Measurements from ENCODE around the gene EFHD2. TPM values are rescaled to one million over a fixed set of nuclear protein-coding genes. Genes with fewer than 3 reads are reported as not detected.

Gene EFHD2
- polyA plus RNA-seq, 3 donors = 9.6 to 19.8 (median 14.5) TPM

- no peak for DNase-seq (ENCODE audit: extremely low read depth in 1 of 11, low read depth in 9 of 11, low spot score in 4 of 11)
Observed at GRCh38 chr1:15440357-15440756, 30.7 kb downstream of the EFHD2 start.

DNA sequence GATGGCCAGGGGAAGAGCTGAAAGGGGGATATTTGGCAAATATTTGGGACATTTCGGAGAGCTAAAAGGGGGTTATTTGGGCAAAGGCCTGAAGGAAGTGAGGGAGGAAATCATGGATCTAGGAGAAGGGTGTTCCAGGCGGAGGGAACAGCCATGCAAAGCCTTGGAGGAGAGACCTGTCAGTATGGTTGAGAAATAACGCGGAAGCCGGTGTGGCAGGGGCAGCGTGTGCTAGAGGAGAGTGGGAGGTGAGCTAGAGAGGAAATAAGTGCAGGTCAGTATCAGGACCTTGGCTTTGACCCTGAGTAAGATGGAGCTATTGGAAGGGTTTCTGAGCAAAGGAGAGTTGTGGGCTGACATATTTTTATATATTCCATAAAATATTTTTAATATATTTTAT, 31.6 kb downstream of the EFHD2 start:
- DNase-seq (ENCODE audit: extremely low read depth in 1 of 11, low read depth in 9 of 11, low spot score in 4 of 11) = no peak

DNA sequence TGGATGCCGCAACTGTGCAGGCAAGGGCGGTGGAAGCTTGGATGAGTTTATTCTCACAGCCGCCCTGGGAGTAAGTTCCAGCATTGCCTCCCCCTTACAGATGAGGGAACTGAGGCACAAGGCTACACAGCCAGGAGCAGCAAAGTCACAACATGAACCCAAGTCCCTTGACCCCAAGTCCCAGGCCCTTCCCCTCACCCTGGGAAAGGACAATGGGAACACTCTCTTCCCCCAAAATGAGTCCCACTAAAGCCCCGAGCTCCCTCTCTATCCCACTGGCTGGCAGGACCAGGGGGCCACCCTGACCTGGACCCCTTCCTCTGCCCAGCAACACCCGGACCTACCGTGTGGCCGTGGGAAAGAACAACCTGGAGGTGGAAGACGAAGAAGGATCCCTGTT, 32.4 kb downstream of the EFHD2 start:
- no peak for DNase-seq (ENCODE audit: extremely low read depth in 1 of 11, low read depth in 9 of 11, low spot score in 4 of 11)

DNA sequence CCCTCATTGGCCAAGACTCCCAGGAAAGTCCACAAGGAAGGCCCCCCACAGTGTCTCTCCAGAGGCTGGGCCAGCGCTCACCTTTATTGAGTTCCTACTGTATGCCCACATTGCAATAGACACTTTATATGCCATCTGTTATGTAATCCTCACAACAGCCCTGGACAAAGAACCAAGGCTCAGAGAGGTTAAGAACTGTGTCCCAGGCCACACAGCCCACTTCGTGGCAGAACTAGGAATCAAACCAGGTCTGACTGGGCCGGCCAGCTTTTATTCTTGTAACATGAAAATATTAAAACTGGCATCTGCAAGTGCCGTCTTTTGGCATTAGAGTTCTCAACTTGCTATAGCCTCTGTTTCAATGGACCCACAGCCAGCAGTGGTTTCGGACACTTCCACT, 33.1 kb downstream of the EFHD2 start:
- DNase-seq (ENCODE audit: extremely low read depth in 1 of 11, low read depth in 9 of 11, low spot score in 4 of 11) = no peak

GRCh38 chr1:15443281-15443680, 33.6 kb downstream of the EFHD2 start:
- DNase-seq (ENCODE audit: extremely low read depth in 1 of 11, low read depth in 9 of 11, low spot score in 4 of 11) = no peak

DNA sequence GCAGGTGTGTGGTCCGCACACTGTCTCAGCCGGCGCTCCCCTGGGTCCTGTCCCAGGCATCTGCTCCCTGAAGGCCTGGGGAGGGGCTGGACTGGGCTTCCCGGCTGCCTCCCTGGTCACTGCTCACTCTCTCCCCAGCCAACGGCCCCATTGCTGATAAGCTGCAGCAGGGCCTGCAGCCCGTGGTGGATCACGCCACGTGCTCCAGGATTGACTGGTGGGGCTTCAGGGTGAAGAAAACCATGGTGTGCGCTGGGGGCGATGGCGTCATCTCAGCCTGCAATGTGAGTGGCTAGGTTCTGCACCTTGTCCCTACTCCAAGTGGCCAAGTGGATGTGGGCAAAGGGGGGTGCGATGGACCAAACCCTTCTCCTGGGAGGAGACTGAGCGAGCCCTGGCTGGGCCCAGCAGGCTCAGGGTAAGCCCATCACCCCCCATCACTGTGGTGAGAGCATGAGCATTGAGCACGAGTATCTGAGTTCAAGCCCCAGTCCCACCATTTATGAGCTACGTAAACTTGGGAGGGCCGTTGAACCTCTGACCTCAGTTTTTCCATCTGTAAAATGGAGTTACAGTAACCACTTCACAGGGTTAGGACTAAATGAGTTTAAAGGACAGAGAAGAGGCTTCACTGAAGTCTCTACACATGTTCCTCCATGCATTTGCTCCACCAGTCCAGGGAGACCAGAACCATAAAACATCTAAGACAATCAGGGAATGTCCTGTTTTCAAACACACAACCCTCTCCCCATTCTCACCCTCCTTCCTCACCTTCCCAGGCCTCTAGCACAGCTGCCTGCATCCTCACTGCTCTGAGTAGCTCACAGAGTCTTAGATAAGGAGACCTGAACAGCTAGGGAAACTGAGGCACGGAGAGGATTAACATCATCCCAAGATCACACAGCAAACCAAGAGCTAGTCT, 35.0 kb downstream of the EFHD2 start:
- DNase-seq (ENCODE audit: extremely low read depth in 1 of 11, low read depth in 9 of 11, low spot score in 4 of 11) = no peak

DNA sequence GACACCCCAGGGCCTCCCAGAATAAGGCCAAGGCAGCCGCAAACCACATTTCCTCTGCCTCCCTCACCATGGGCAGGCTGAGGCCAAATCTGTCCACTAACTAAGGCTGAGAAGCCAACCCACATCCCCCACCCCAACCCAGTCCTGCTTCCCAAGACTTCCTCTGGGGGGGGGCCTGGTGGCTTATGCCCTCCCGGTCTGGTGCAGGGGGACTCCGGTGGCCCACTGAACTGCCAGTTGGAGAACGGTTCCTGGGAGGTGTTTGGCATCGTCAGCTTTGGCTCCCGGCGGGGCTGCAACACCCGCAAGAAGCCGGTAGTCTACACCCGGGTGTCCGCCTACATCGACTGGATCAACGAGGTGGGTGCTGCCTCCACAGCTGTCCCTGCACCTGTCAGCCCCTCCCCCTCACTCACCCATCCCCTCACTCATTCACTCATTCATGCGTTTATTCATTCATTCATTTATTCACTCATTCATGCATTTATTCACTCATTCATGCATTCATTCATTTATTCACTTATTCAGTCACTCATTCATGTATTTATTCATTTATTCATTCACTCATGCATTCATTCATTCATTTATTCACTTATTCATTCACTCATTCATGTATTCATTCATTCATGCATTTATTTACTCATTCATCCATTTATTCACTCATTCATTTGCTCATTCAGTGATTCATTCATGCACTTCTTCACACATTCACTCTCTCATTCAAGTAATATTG, 35.9 kb downstream of the EFHD2 start:
- no peak for DNase-seq (ENCODE audit: extremely low read depth in 1 of 11, low read depth in 9 of 11, low spot score in 4 of 11)

GRCh38 chr1:15446212-15446611, 36.5 kb downstream of the EFHD2 start:
- DNase-seq (ENCODE audit: extremely low read depth in 1 of 11, low read depth in 9 of 11, low spot score in 4 of 11) = no peak

DNA sequence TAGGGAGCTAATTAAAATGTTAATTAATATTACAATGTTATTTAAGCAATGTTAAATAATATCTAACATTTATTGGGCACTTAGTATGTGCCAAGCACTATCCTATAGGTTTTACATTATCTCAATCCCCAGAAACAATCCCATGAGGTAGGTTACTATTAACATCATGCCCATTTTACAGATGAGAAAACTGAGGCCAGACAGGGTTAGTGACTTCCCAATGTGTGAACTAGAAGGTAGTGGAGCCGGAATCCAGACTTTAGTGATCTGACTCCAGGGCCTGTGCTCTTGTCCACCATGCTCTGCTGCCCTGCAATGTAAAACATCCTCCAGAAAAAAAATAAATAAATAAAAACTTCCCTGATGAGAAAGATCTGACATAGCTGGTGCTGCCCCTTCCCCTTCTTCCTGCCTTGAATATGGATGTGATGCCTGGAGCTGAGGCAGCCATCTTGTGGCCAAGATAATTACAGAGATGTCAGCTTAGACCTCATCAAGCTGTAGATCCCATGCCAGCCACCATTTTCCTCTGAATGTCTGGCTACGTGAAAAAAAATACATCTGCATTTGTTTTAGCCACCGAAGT, 39.3 kb downstream of the EFHD2 start:
- DNase-seq (ENCODE audit: extremely low read depth in 1 of 11, low read depth in 9 of 11, low spot score in 4 of 11) = no peak

DNA sequence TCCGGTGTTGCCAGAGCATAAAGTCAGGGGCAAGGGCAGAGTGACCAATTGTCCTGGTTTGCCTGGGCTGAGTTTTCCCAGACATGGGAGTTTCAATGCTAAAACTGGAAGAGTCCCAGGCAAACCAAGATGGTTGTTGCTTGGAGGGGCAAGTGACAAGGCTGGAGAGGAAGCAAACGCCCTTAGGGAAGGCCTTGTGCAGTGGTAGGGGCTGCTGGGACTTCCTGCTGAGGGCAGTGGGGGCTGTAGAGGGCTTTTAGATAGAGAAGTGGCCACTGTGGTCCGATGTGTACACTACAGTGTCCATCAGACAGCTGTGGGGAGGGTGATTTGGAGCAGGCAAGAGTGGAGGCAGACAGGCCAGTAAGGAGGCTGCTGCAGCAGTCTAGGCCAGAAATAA, 39.9 kb downstream of the EFHD2 start:
- no peak for DNase-seq (ENCODE audit: extremely low read depth in 1 of 11, low read depth in 9 of 11, low spot score in 4 of 11)

DNA sequence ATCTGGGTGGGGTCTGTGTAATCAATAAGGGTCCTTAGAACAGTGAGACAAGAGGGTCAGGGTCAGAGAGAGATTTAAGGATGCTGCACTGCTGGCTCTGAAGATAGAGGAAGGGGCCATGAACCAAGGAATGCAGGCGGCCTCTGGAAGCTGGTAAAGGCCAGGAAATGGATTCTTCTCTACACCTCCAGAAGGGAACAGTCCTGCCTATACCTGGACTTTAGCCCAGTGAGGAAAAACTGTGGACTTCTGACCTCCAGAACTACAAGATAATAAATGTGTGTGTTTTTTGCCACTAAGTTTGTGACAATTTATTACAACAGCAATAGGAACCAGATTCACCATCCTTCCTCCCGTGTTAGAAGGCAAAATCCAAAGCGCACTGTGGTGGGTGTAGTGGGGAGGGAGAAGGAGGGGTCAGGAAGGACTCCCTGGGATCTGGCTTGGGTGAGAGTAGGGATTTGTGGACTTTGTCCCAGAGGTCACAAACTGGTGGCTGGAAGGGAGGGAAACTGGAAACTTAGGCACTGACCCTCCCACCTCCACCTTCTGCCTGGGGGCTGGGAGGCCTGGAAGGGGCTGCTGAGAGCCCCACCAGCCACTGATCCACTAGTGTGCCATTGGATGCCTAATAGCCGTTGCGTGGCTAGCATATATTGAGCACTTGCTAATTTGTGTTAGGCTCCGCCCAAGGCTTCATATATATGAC, 41.5 kb downstream of the EFHD2 start:
- DNase-seq (ENCODE audit: extremely low read depth in 1 of 11, low read depth in 9 of 11, low spot score in 4 of 11) = no peak

- DNase-seq (ENCODE audit: extremely low read depth in 1 of 11, low read depth in 9 of 11, low spot score in 4 of 11) = no peak
Observed at GRCh38 chr1:15452216-15452615, 42.5 kb downstream of the EFHD2 start.

DNA sequence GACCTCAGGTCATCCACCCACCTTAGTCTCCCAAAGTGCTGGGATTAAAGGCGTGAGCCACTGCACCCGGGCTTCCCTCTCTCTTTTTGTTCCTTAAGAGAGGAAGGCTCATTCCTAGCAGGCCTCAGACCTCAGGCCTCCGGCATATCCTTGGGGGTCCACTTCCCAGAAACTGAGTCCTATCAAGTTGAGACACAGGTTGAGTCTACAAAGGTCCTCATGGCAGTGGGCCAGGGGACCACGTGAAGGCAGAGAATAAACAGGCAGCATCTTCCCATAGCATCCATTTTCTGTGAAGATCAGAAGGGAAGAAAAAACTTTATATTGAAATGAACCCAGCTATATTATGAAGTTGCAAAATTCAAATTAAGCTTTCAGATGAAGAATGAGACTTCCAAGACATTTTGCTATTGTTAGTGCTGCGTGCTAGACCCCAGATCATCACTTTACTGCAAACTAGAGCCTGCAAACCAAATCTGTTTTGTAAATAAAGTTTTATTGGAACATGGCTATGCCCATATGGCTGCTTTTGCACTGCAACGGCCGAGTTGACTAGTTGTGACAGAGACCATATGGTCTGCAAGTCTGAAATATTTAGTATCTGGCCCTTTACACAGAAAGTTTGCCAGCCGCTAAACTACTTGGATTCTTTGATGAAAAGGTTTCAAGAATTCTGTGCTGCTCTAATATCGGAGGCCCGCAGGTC, 43.3 kb downstream of the EFHD2 start:
- no peak for DNase-seq (ENCODE audit: extremely low read depth in 1 of 11, low read depth in 9 of 11, low spot score in 4 of 11)

DNA sequence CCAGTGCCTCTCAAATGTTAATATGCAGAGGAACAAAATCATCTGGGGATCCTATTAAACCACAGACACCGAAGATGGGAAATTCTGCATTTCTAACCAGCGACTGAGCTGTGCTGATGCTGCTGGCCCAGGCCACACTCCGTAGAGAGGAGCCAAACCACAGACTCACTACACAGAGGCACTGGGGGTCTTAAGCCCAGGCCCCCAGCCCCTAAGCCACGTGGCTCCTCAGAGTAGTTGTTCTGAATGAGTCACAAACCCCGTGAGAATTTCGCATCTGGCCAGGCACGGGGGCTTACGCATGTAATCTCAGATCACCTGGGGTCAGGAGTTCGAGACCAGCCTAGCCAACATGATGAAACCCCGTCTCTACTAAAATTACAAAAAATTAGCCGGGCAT, 44.0 kb downstream of the EFHD2 start:
- DNase-seq (ENCODE audit: extremely low read depth in 1 of 11, low read depth in 9 of 11, low spot score in 4 of 11) = no peak

DNA sequence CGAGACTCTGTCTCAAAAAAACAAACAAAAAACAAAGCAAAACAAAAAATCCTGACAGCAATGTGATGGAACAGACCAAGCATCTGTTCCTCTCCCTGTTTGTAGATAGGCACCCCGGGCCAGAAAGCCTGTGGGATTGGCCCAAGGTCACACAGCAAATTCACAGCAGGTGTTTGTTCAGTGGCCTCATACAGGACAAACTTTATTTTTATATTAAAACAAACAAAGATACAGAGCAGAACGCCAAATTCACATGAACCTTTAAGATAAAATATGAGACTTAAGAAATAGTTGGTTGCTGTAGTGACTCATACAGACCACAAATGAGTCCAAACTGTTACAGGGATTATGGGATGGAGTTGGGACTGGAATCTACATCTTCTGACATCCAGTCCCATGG, 44.6 kb downstream of the EFHD2 start:
- DNase-seq (ENCODE audit: extremely low read depth in 1 of 11, low read depth in 9 of 11, low spot score in 4 of 11) = no peak

DNA sequence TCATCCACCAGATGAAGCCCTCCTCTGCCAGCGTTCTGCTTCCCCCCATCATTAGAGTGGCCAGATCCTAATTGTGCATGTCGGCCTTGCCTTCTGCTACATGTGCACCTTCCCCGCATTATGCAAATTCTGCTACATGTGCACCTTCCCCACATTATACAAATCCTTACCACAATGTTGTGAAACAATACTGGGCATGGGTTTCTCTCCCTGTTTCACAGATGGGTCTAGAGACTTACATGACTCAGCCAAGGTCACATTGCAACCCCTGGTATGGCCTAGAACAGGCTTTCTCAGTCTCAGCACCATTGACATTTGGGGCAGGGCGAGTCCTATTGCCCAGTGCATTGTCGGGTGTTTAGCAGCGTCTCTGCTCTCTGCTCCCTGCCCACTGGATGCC, 45.8 kb downstream of the EFHD2 start:
- DNase-seq (ENCODE audit: extremely low read depth in 1 of 11, low read depth in 9 of 11, low spot score in 4 of 11) = no peak

- no peak for DNase-seq (ENCODE audit: extremely low read depth in 1 of 11, low read depth in 9 of 11, low spot score in 4 of 11)
Observed at GRCh38 chr1:15456313-15456954, 46.7 kb downstream of the EFHD2 start, which contains the start of gene CELA2A. Gene CELA2A, plus strand, starts transcription at chr1:15456732. Its CDS starts 22 bp downstream, at chr1:15456754.

DNA sequence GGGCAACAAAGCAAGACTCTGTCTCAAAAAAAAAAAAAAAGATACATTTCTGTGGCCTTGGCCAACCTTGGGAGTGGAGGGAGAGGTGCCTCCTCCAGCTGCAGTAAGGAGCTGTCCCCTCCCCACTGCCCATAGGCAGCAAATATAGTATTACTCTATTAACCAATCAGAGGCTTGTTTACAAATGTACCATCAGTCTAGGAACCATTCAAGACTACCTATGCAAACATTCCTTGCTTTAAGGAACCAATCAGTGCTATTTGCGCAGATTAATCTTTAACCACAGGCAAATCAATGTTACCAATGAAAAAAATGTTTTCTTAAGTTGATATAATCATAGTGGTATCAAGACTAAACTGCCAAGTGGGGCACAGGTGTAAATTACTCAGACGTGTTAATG, 47.9 kb downstream of the EFHD2 start:
- DNase-seq (ENCODE audit: extremely low read depth in 1 of 11, low read depth in 9 of 11, low spot score in 4 of 11) = no peak
